Measurements from ENCODE around the gene SEC23A.
"Not testable (repeated sequence)": the region's sequence is repeated elsewhere in the genome, so short reads cannot be mapped to it uniquely, and the experiment has no call there.

SEC23A gene

DNA sequence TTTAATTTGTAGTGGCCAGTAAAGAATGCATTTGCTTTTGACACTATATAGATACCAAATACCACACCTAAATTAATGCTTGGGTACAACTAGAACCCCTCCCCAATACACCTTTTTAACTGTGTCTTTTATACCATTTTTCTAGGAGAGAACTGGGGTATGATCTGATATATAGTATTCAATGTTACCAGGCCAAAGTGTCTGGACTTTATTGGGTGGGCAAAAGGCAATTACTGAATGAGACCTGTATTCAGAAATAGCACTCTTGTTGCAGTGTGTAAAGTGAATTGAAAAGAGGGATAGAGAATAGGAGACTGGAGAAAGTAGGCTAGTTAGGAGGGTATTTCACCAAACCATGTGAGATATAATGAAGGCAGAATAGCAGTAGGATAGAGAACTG is 74.4 kb downstream of the SEC23A start:
- no peak for DNase-seq

DNA sequence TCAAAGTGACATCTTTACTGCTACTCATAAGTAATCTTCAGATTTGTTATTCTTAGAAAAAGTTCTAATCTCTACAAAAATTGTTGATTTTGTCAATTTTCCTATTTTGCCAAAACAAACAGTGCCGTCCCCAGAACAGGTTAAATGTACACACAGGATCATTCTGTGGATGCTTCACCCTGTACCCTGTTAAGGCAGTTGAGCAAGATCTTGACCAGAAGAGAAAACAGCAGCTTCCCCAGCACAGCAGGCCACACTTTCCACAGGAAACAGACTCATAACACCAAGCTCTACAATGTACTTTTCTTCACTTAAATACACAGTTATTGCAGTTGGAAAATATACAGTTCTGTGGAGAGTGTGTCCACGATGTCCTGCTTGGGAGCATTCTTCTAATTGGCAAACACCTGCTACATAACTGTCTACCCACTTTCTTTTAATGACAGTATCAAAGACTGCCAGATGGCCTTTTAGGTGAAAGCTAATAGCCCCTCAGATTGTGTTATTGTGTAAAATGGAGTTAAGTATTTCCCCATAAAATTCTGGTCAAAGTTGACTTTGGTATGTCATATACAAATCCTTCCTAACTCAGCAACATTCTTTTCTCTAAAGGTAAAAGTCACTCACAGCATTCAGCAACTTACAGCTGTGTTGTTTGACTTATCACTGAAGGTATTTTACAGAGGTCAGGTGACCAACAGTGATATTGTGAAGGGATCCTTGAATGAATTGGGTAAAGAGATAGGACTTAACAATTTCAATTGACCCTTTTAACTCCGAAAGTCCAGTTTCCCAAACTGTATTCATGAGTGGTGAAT is 77.0 kb downstream of the SEC23A start:
- peak; percentile 90 for DNase-seq

GRCh38 chr14:39025250-39025809 is 77.7 kb downstream of the SEC23A start:
- no peak for DNase-seq

DNA sequence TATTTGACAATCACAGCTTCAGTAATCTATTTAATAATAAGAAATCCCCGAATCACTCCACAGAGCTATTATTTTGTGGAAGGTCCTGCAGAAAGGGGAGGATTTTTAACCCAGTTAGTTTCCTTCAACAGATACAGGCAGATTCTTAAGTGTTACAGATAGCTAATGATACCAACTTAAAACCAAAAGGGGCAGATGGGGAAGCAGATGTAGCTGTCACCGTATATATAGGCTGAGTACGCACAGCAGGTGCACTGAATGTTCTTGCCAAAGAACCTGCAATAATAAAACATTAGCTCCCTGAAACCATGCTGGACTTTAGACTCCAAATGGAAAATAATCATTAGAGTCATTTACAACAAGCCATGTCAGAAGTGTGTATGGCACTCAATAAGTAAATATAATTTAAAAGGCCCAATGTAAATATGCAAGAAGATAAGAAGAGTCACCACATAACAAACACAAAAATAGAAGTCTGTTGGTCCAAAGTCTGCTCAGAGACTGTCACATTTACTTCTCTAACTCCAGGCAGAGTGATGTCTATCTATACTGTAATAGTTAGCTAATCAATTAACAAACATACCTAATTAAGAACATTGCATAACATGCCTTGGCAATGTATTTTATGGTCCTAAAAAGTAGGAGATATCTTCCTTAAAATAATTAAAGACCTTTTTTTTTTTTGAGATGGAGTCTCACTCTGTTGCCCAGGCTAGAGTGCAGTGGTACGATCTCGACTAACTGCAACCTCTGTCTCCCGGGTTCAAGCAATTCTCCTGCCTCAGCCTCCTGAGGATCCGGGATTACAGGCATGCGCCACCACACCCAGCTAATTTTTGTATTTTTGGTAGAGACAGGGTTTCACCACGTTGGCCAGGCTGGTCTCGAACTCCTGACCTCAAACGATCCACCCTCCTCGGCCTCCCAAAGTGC is 78.8 kb downstream of the SEC23A start:
- DNase-seq: peak; percentile 98

- DNase-seq: peak; percentile 78
Observed at GRCh38 chr14:39017096-39018016, 85.7 kb downstream of the SEC23A start.

DNA sequence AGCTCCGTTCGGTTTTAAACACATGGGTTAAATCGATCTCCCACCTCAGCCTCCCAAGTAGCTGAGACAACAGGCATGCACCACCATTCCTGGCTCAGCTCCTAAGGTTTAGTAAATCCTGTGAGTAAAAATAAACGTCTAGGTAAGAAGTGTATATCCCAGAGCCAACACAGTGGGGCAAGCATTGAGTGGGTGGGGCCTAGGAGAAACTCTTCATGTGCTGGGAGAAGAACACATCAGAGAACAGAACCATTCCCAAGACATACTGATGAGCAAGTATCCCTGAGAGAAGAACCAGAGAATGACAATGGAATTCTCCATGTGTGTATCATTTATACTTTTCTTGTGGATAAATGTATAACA is 86.3 kb downstream of the SEC23A start:
- peak; percentile 60 for DNase-seq

- DNase-seq: no peak
Observed at GRCh38 chr14:39015964-39016577, 87.0 kb downstream of the SEC23A start.

DNA sequence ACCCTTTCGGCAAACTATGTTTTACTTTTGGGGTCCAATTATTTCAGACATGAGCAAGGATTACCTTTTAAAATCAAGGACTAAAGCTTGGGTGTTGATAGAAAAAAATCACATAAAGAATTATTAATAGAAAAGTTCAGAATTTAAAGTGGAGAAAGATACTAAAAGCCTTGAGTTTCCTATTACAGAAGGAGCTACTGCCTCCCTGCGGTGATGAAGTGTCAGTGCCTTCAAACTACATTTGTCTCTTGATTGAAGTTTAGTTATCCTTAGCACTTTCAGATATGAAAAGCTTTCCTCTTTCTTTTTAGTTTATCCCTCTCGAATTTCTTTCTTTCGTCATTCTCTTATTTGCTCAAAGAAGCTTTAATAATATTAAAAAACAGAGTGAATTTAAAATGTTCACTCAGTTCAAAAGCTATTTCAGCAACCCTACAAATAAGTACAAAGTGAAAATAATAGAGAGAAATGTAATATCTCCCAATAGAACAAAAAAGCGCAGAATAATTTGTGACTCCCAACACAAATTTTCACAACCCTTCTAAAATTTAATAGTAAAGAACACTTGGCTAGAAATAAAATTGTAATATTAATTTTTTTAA is 87.6 kb downstream of the SEC23A start:
- DNase-seq: peak; percentile 29

DNA sequence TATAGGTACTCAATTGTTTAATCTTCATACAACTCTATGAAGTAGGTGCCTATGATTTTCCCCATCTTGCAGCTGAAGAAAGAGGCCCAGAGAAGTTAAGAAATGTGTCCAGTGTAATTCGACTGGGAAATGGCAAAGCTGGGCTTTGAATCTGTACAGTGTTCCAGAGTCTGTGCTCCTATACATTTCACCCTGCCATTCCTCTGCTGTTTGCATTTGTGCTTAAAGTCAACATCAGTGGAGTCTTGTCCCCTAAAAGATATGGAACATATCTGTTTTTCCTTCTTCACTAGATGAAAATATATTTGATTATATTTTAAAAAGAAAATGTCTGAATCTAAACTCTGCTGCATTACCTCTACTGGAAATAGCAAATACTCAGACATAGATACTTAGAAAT is 88.6 kb downstream of the SEC23A start:
- no peak for DNase-seq

- DNase-seq: not testable (repeated sequence)
Observed at GRCh38 chr14:39008965-39009364, 94.1 kb downstream of the SEC23A start.

- DNase-seq: peak; percentile 45
Observed at GRCh38 chr14:39006721-39007410, 96.2 kb downstream of the SEC23A start.

DNA sequence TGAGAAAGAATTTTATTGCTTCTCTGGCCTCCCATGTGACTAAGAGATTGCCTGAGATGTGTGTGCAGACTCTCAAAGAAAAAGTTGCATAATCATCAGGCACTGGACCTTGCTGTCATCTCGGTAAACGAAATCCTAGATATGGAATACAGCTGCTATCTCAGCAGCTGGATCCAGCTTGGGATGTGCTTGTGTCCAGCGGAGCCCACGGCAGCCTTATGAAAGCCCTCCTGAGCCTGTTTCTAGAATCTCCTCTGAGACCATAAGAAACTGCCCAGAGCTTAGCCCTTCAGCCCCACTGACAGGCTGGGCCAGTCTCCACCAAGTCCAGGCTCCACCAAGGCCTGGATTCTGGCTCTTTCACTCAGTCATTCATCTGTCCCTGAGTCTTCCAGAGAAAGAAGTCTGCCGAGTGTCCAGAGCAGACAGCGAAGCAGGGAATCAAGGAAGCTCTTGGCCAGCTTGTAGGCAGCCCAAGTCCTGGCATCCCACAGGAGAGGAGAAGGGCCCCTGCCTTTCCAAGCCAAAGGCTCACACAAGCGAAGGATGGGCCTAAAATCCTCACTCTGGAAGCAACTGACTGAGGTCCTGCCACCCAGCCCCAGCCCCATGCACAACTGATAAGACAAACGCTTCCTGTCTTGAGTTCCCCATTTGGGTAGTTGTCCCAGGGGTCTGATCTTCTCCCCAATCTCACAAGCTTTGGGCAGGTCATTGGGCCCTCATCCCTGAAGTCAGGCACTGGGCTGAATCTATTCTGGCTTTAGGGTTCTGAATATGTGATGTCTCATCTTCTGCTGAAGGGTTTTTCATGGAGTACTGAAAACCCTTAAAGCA is 97.8 kb downstream of the SEC23A start:
- no peak for DNase-seq

DNA sequence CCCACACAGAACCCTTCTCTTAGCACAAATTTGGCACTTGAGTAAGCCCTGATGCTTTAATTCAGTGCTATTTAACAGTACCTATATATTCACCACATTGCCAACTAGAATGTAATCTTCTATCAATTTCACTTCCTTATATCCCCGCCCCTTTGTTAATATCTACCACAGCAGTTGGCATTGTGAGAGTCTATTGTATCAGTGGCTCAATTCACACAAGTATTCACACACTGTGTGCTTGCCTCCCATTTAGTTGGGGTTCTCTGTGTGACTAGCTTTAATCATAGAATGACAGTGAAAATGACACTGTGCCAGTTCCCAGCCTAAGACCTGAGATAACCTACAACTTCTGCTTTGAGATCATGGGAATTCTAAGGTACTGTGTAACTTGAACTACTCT is 103.1 kb downstream of the SEC23A start:
- DNase-seq: no peak

GRCh38 chr14:38994731-38995130 is 108.3 kb downstream of the SEC23A start:
- peak; percentile 90 for DNase-seq

DNA sequence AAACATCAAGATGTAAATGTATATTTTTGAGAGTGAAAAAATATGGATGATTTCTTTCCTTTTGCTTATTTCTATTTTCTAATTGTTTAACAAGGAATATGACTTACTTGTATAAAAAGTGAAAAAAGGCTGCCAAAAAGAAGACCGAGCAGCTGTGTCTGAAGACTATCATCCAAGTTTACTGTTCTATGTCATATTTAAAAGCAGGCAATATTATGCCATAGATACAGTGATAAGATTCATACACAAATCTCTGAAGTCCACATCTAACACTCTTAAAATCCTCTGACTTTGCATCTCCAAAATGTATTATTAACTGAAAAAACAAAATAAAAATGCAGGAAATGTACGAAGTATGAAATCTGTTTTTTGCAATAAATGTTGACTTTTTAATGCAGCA is 109.1 kb downstream of the SEC23A start:
- DNase-seq: no peak

GRCh38 chr14:38992067-38992844 is 110.8 kb downstream of the SEC23A start:
- DNase-seq: peak; percentile 36

- DNase-seq: no peak
Observed at GRCh38 chr14:38991299-38991698, 111.7 kb downstream of the SEC23A start.

DNA sequence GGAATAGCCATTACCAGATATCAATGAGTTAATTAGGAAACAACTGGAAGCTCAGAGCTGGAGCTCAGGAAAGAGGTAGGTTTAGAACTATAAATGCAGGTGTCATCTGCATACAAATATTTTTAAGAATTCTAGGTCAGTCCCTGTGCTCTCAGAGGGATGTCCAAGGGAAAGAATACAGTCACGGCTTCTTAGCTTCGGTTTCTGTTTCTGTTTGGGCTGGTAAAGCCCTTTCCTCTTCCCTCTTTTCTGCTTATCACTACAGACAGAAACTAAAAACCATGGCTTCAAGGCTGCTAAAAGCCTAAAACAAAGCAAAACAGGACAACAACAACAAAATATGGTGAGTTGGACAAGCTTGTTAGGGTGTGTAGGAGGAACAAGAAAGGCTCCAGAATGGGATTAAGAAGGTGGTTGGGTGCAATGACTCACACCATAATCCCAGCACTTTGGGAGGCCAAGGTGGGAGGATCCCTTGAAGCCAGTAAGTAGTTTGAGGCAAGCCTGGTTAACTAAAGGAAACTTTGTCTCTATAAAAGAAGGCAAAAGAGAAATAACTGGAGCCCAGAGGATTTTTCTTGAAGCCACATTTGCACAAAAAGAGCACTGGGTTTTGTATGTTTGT is 113.0 kb downstream of the SEC23A start:
- DNase-seq: no peak

DNA sequence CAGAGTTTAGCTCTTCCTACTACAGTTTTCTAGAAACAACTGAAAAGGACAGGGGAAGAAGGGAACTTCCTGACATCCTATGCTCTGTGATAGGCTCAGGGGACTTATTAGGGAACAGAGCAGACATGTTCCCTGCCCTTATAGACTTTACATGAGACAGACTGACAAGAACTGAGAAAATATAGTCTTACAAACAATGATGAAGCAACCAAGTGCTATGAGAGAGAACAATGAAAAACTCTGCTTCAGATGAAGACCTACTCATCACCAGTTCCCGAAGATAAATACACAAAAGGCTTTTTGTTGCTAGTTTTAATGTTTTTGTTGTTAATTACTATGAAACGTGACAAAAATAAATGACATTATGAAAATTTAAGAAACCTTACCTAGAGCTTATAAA is 115.3 kb downstream of the SEC23A start:
- DNase-seq: peak; percentile 54

Data from NCI-H2171 treated with DMSO at 0.1 percent for 48 hours (cell line).